GM21723 (cell line): ENCODE data around the gene OR2S2.
"Not testable (repeated sequence)": the region's sequence is repeated elsewhere in the genome, so short reads cannot be mapped to it uniquely, and the experiment has no call there.

ENCODE experiments used
- ATAC-seq: cut with Tn5 transposase; IDR thresholded peaks from one replicate; pipeline ENCODE4 v1.9.1; 2021; ENCODE audit warnings: mild to moderate bottlenecking, moderate library complexity; ENCODE audit not compliant: unreplicated experiment

OR2S2 gene, protein sequence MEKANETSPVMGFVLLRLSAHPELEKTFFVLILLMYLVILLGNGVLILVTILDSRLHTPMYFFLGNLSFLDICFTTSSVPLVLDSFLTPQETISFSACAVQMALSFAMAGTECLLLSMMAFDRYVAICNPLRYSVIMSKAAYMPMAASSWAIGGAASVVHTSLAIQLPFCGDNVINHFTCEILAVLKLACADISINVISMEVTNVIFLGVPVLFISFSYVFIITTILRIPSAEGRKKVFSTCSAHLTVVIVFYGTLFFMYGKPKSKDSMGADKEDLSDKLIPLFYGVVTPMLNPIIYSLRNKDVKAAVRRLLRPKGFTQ

DNA sequence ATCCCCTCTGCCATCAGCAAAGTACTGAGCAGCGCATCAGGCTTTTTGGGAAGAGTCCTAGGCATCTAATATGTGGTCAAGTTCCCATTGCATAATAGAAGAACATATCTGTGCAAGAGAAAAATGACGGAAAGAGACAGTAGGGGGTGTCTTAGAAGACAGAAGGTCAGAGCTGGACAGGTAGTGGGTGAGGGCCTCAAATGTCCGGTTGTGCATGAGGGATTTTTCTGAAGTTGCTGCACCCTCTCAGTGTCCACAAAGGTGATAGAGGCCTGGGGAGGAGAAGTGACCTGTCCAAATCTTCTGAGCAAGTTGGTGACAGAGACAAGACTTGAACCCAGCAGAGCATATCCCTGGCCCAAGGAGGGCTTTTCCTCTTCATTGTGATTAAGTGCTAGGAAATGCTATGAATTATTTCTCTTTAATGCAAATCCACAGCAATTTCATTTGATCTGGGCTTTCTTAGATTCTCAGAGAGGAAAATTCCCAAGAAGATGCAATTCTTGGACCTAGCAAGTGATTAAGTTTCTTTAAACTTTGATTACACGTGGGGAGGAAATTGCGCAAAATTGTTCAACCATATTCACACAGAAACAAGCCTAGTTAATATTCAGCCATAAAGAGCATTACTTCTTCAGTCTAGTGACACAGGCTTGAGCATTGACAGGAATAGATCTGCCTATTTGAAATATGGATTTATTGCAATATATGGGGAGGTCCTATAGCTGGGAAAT lies at the start of gene OR2S2:
OR2S2 (minus strand) TSS at position 51 of the 734 bp plus-strand sequence. CDS start 56 bp downstream, outside the sequence.
- no peak for ATAC-seq

GRCh38 chr9:36007316-36007708 lies 49.4 kb upstream of the OR2S2 start:
- ATAC-seq: peak; percentile 74

GRCh38 chr9:36006549-36007315 lies 48.8 kb upstream of the OR2S2 start:
- ATAC-seq: no peak

GRCh38 chr9:36005891-36006290 lies 47.9 kb upstream of the OR2S2 start:
- ATAC-seq: no peak

GRCh38 chr9:35998333-35998732 lies 40.4 kb upstream of the OR2S2 start:
- no peak for ATAC-seq

DNA sequence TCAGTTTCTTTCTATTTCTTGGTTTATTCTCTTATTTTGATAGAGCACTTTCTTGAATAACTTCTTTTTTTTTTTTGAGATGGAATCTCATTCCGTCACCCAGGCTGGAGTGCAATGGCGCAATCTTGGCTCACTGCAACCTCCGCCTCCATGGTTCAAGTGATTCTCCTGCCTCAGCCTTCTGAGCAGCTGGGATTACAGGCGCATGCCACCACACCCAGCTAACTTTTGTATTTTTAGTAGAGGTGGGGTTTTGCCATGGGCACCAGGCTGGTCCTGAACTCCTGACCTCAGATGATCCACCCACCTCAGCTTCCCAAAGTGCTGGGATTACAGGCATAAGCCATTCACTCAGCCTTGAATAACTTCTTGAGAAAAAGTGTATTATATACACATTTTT lies 39.1 kb upstream of the OR2S2 start:
- not testable (repeated sequence) for ATAC-seq

GRCh38 chr9:35996358-35996970 lies 38.5 kb upstream of the OR2S2 start:
- no peak for ATAC-seq

DNA sequence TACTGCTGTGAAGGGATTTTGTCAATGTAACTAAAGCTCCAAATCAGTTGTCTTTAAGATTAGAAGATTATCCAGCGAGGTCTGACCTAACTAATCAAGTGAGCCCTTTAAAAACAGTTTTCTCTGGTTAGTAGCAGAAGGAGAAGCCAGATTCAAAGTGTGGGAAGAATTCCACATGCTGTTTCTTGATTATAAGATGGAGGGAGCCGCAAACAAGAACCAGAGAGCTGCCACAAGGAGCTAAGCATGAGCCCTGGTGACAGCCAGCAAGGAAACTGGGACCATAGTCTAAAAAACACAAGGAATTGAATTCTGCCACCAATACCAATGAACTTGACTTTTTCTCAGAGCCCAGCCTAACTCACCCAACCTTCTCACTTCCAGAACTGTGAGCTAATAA lies 37.0 kb upstream of the OR2S2 start:
- no peak for ATAC-seq

- no peak for ATAC-seq
Measured at GRCh38 chr9:35993976-35994720, 36.2 kb upstream of the OR2S2 start.

GRCh38 chr9:35993136-35993535 lies 35.2 kb upstream of the OR2S2 start:
- ATAC-seq: not testable (repeated sequence)

DNA sequence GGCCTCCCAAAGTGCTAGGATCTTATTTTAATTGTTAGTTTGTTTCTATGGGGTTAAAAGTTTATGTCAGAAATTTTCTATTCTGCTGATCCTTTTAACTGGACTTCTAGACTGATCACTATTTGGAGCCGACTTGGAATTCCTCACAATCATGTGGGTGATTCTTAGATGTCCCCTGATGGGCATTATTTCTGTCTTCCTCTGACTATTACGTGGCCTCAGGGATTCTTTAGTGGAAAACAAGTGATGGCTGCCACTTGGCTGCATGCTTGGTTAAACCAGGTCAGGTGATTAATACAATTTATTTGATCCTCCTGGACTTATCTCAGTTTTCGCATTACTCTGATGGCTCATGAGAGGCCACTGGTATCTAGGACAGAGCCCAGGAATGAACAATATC lies 32.2 kb upstream of the OR2S2 start:
- no peak for ATAC-seq

DNA sequence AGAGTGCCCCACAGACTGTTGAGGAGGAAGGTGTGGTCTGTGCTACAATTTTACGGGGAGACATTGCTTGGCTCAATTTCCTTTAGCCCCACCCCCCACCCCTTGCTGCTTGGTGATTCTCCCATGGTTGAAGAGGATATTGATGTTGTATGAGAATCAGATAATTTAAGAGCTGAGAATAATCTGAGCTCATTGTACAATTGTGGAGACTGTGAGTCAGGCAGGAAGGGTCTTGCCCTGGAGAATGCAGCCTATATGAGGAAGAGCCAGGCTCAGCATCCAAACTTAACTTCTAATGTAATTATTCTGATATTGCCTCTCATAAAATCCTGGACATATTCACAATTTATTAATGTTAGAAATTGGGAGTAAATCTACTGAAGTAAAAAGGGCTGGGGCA lies 26.1 kb upstream of the OR2S2 start:
- no peak for ATAC-seq

- ATAC-seq: no peak
Measured at GRCh38 chr9:35981699-35982098, 23.7 kb upstream of the OR2S2 start.

GRCh38 chr9:35980289-35981011 lies 22.5 kb upstream of the OR2S2 start:
- no peak for ATAC-seq

GRCh38 chr9:35978792-35979191 lies 20.8 kb upstream of the OR2S2 start:
- ATAC-seq: no peak

DNA sequence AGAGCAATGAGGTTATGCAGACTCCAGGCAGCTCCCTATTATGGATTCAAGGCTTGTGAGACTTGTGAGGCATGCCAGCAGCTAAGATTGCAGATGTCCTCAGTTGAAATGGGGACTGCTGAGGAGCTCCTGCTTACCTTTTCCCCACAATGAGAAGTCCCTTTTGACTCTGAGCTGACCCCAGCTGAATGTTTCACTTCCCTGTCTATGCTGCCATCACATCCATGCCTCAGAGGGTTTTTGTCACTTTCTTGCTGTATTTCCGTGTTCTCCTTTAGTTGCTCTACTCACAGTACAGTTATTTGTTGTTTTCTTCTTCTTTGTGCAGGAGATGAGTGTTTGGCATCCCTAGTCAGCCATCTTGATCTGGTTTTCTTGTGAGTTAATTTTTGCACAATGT lies 18.8 kb upstream of the OR2S2 start:
- no peak for ATAC-seq

DNA sequence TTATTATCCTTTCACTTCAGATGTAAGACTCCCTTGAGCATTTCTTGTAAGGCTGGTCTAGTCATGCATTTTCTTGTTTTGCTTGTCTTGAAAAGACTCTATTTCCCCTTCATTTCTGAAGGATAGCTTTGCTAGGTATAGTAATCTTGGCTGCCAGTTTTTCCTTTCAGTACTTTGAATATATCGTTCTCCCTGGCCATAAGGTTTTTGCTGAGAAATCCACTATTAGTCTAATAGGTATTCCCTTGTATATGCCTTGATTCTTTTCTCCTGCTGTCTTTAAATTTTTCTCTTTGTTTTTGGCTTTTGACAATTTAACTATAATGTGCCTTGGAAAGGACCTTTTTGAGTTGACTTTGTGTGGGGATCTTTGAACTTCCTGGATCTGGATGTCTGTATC lies 16.8 kb upstream of the OR2S2 start:
- ATAC-seq: no peak

DNA sequence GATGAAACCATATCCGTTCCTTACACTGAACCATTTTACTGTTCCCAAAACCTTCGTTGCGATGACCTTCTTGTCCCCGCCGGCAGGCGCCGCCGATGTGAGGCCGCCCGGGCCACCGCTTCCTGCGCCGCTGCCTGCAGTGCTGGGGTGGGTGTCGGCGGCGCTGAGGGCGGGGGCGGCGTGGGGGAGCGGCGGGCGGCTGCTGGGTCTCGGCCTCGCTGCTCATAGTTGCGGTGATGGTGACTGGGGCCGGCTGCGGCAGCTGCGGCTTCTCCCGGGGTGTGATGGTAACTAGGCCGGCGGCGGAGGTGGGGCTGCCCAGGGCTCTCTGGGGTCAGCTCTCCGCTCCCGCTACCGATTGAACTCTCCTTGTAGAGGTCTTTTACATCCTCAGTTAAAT lies 14.1 kb upstream of the OR2S2 start:
- no peak for ATAC-seq

- no peak for ATAC-seq
Measured at GRCh38 chr9:35967042-35967441, 9.1 kb upstream of the OR2S2 start.

GRCh38 chr9:35966433-35966832 lies 8.5 kb upstream of the OR2S2 start:
- ATAC-seq: no peak
